Measurements from ENCODE around the gene ANKRD39. TPM values are rescaled to one million over a fixed set of nuclear protein-coding genes. Genes with fewer than 3 reads are reported as not detected.

Gene ANKRD39
- total and polyA plus RNA-seq, 2 donors from 2014 or later: 10.8 to 19.2 TPM

DNA sequence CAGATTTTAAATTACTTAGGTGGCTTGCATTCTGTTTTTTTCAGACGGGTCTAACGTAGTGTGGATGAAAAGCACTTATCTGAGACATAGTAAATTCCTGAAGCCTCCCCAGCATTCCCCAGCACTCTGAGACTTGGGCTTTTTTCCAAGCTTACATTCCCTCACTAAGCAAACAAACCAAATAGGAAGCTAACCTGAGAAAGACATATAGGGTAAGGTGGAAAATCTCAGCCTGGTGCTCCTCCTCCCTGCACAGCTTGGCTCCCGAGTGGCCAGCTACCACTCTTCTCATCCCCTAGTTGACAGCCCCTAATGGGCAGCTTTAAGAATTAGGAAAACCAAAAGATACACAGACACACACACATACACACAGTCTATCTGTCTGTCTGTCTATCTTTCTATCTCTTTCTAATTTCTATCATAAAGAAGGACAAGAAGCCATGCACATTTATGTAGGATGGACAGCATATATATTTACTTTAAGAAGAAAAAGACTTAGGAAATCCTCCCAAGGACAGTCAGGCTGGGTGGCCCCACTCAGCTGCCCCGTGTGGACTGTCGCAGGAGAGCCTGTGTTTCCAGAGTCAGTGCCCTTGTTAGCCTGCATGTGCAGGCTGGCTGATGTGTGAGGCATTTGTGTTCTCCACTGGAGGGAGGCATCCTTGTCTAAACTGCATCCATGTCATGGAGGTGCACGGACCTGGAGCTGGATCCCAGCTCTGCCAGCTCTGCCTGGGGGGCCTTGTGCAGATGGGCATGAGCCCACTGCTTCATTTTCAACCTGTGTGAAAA, 33.5 kb downstream of the ANKRD39 start:
- Histone ChIP-seq H3K27ac (ENCODE audit: low read depth in 2 of 2, low read length in 2 of 2) (no peak overlapping the region), H3K4me1 (ENCODE audit: control insufficient read depth in 2 of 3, insufficient read depth in 2 of 3, low read depth in 1 of 3, low read length in 3 of 3) (peaks cover 0 to 21% (median 18%) of the 10 kb centered on the region in 3 donors), H3K9ac (ENCODE audit: low read length in 3 of 3) (no peak overlapping the region), H3K4me3 (ENCODE audit: low read length in 3 of 3) (no peak overlapping the region), H3K9me3 (ENCODE audit: control insufficient read depth in 2 of 3, insufficient read depth in 1 of 3, low read length in 3 of 3) (no peaks in the 10 kb centered on the region), H3K27me3 (ENCODE audit: control insufficient read depth, insufficient read depth, low read length) (no peaks in the 10 kb centered on the region), H3K36me3 (ENCODE audit: control insufficient read depth in 2 of 3, insufficient read depth in 3 of 3, low read length in 3 of 3) (peaks cover 3 to 29% (median 21%) of the 10 kb centered on the region in 3 donors)
- TF ChIP-seq, protein P1, sequence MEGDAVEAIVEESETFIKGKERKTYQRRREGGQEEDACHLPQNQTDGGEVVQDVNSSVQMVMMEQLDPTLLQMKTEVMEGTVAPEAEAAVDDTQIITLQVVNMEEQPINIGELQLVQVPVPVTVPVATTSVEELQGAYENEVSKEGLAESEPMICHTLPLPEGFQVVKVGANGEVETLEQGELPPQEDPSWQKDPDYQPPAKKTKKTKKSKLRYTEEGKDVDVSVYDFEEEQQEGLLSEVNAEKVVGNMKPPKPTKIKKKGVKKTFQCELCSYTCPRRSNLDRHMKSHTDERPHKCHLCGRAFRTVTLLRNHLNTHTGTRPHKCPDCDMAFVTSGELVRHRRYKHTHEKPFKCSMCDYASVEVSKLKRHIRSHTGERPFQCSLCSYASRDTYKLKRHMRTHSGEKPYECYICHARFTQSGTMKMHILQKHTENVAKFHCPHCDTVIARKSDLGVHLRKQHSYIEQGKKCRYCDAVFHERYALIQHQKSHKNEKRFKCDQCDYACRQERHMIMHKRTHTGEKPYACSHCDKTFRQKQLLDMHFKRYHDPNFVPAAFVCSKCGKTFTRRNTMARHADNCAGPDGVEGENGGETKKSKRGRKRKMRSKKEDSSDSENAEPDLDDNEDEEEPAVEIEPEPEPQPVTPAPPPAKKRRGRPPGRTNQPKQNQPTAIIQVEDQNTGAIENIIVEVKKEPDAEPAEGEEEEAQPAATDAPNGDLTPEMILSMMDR (IDR thresholded peaks at IDR 0.05; ENCODE audit: borderline replicate concordance, extremely low read depth, insufficient read depth): no peak
- no peak for FAIRE-seq
- intact Hi-C loops (cut with DNase I): no loop called here
- peak in 2 of 5 donors; percentile 8 to 57 for DNase-seq

- TF ChIP-seq, protein P1 (IDR thresholded peaks at IDR 0.05; ENCODE audit: borderline replicate concordance, extremely low read depth, insufficient read depth): no peak
- no peaks in the 10 kb centered on the region for H3K9me3 ChIP-seq (ENCODE audit: control insufficient read depth in 2 of 3, insufficient read depth in 1 of 3, low read length in 3 of 3)
- H3K9ac ChIP-seq (ENCODE audit: low read length in 3 of 3): no peak overlapping the region
- H3K36me3 ChIP-seq (ENCODE audit: control insufficient read depth in 2 of 3, insufficient read depth in 3 of 3, low read length in 3 of 3): peaks cover 0 to 21% (median 14%) of the 10 kb centered on the region in 3 donors
- no peak for FAIRE-seq
- H3K4me3 ChIP-seq (ENCODE audit: low read length in 3 of 3): no peak overlapping the region
- intact Hi-C loops (cut with DNase I): no loop called here
- peak in 1 of 5 donors; percentile 34 for DNase-seq
- peaks cover 0 to 30% (median 26%) of the 10 kb centered on the region in 3 donors for H3K4me1 ChIP-seq (ENCODE audit: control insufficient read depth in 2 of 3, insufficient read depth in 2 of 3, low read depth in 1 of 3, low read length in 3 of 3)
- no peaks in the 10 kb centered on the region for H3K27me3 ChIP-seq (ENCODE audit: control insufficient read depth, insufficient read depth, low read length)
- no peak overlapping the region for H3K27ac ChIP-seq (ENCODE audit: low read depth in 2 of 2, low read length in 2 of 2)
These were observed 34.6 kb downstream of the ANKRD39 start for GRCh38 chr2:96823198-96823597.

DNA sequence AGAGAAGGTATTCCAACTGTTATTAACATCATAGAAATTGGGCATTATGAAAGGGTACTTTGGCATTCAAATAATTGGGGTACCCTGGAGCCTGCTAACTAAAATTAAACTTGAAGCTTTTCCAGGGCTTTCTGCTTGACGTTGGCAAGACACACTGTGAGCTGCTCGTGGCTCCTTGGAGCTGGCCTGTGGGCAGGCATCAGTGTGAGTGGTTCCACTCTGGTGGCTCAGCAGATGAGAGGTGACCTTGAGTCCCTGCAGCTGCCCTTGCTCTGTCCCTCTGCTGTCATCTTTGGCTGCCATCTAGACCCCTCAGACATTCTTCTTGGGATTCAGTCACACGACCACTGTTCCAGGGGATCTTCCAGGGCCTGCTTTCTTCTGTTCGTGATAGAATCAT, 35.0 kb downstream of the ANKRD39 start:
- DNase-seq (peak in 1 of 5 donors; percentile 31), FAIRE-seq (no peak)
- Histone ChIP-seq H3K36me3 (ENCODE audit: control insufficient read depth in 2 of 3, insufficient read depth in 3 of 3, low read length in 3 of 3) (peaks cover 0 to 17% (median 10%) of the 10 kb centered on the region in 3 donors), H3K27me3 (ENCODE audit: control insufficient read depth, insufficient read depth, low read length) (no peaks in the 10 kb centered on the region), H3K4me1 (ENCODE audit: control insufficient read depth in 2 of 3, insufficient read depth in 2 of 3, low read depth in 1 of 3, low read length in 3 of 3) (peaks cover 0 to 32% (median 27%) of the 10 kb centered on the region in 3 donors), H3K4me3 (ENCODE audit: low read length in 3 of 3) (no peak overlapping the region), H3K27ac (ENCODE audit: low read depth in 2 of 2, low read length in 2 of 2) (no peak overlapping the region), H3K9ac (ENCODE audit: low read length in 3 of 3) (no peak overlapping the region), H3K9me3 (ENCODE audit: control insufficient read depth in 2 of 3, insufficient read depth in 1 of 3, low read length in 3 of 3) (no peaks in the 10 kb centered on the region)
- intact Hi-C loops (cut with DNase I): no loop called here
- TF ChIP-seq, protein P1 (IDR thresholded peaks at IDR 0.05; ENCODE audit: borderline replicate concordance, extremely low read depth, insufficient read depth): no peak

Data from kidney (tissue), 14 donors.